Type B pancreatic cell (in vitro differentiated cells): ENCODE results near the gene PTP4A2. TPM values are rescaled to one million over a fixed set of nuclear protein-coding genes. Genes with fewer than 3 reads are reported as not detected.

Source experiments
- DNase-seq: peaks from one replicate; pipeline ENCODE4 v3.0.0; 2021; ENCODE audit warnings: mixed read lengths; ENCODE audit not compliant: unreplicated experiment; ENCODE audit errors: extremely low spot score
- H3K27ac Mint-ChIP-seq: 2 replicates; pipeline ENCODE4 v1.8.0; 2021; ENCODE audit warnings: mild to moderate bottlenecking, mixed read lengths
- H3K27me3 Mint-ChIP-seq: 2 replicates; pipeline ENCODE4 v1.8.0; 2021; ENCODE audit warnings: mixed read lengths
- H3K36me3 Mint-ChIP-seq: 2 replicates; pipeline ENCODE4 v1.8.0; 2021; ENCODE audit warnings: mixed read lengths
- H3K4me1 Mint-ChIP-seq: one replicate; pipeline ENCODE4 v1.8.0; 2021; ENCODE audit warnings: mixed read lengths; ENCODE audit not compliant: unreplicated experiment
- H3K4me3 Mint-ChIP-seq: 2 replicates; pipeline ENCODE4 v1.8.0; 2021; ENCODE audit warnings: mild to moderate bottlenecking, mixed read lengths
- H3K9me3 Mint-ChIP-seq: 2 replicates; pipeline ENCODE4 v1.8.0; 2021; ENCODE audit warnings: mixed read lengths
- CTCF ChIP-seq: fragments of 200-600 bp; sonication (generic); conservative IDR thresholded peaks from 2 replicates; pipeline ENCODE4 v1.5.0; 2021; ENCODE audit warnings: antibody characterized with exemption, mild to moderate bottlenecking
- total RNA-seq: library from RNA; stranded (reverse); gene quantifications from 2 replicates; pipeline ENCODE4 v1.2.1, GENCODE V29; 2021; ENCODE audit warnings: low replicate concordance

The PTP4A2 gene
- total RNA-seq, 1 donor from 2014 or later, result 150 TPM

GRCh38 chr1:31859719-31860118 is 78.4 kb downstream of the PTP4A2 start:
- no peak for TF ChIP-seq CTCF

GRCh38 chr1:31859044-31859443 is 79.1 kb downstream of the PTP4A2 start:
- H3K4me1 Mint-ChIP-seq, result no peaks in the 10 kb centered on the region
- H3K36me3 Mint-ChIP-seq, result no peaks in the 10 kb centered on the region
- H3K27me3 Mint-ChIP-seq, result no peaks in the 10 kb centered on the region
- no peak overlapping the region for H3K27ac Mint-ChIP-seq
- TF ChIP-seq CTCF, result no peak
- no peaks in the 10 kb centered on the region for H3K9me3 Mint-ChIP-seq
- H3K4me3 Mint-ChIP-seq, result no peak overlapping the region
- DNase-seq, result no peak

More at GRCh38 chr1:31859719-31860118, 78.4 kb downstream of the PTP4A2 start:
- Mint-ChIP-seq H3K9me3 (no peaks in the 10 kb centered on the region), H3K36me3 (no peaks in the 10 kb centered on the region), H3K27me3 (no peaks in the 10 kb centered on the region), H3K4me3 (no peak overlapping the region), H3K27ac (no peak overlapping the region), H3K4me1 (no peaks in the 10 kb centered on the region)
- no peak for DNase-seq

- Mint-ChIP-seq H3K9me3 (no peaks in the 10 kb centered on the region), H3K27ac (no peak overlapping the region), H3K27me3 (no peaks in the 10 kb centered on the region), H3K4me1 (no peaks in the 10 kb centered on the region), H3K36me3 (no peaks in the 10 kb centered on the region), H3K4me3 (no peak overlapping the region)
- no peak for TF ChIP-seq CTCF
- no peak for DNase-seq
These were observed 80.3 kb downstream of the PTP4A2 start for GRCh38 chr1:31857863-31858262.

Other genes with a start within 250 kb of the PTP4A2 start
- 4.6 and 53.5 TPM in 2 replicates for gene COL16A1, start 234.4 kb downstream of the PTP4A2 start, total RNA-seq
- 3.2 and 14.2 TPM in 2 replicates for gene ADGRB2, start 174.0 kb downstream of the PTP4A2 start, total RNA-seq
- gene SPOCD1, start 122.3 kb downstream of the PTP4A2 start, total RNA-seq, result 0.52 and 1.1 TPM in 2 replicates
- 136 and 202 TPM in 2 replicates for gene KHDRBS1, start 75.5 kb upstream of the PTP4A2 start, total RNA-seq
- gene TMEM39B, start 134.6 kb upstream of the PTP4A2 start, total RNA-seq, result 17.2 and 23.3 TPM in 2 replicates
- 76.2 and 85.1 TPM in 2 replicates for gene KPNA6, start 169.7 kb upstream of the PTP4A2 start, total RNA-seq
- 54.0 and 60.4 TPM in 2 replicates for gene TXLNA, start 241.3 kb upstream of the PTP4A2 start, total RNA-seq